Skin epidermis (tissue), 12 donors: ENCODE measurements around the gene ECEL1.
"Not testable (repeated sequence)": the region's sequence is repeated elsewhere in the genome, so short reads cannot be mapped to it uniquely, and the experiment has no call there.

Source experiments
- H3K27ac ChIP-seq, 21 experiments: fragments of 200-600 bp; sonication (generic) in 11 of 21; one replicate each; pipeline ENCODE4 v1.5.0; 2020; ENCODE audit warnings: mild to moderate bottlenecking in 3 of 21, inconsistent platforms in 2 of 21, moderate library complexity in 2 of 21
- H3K4me3 ChIP-seq, 7 experiments: fragments of 200-600 bp; sonication (generic) in 2 of 7; one replicate each; pipeline ENCODE4 v1.5.0; 2020; ENCODE audit warnings: inconsistent platforms in 2 of 7, mild to moderate bottlenecking in 2 of 7, moderate library complexity in 1 of 7

Gene ECEL1

DNA sequence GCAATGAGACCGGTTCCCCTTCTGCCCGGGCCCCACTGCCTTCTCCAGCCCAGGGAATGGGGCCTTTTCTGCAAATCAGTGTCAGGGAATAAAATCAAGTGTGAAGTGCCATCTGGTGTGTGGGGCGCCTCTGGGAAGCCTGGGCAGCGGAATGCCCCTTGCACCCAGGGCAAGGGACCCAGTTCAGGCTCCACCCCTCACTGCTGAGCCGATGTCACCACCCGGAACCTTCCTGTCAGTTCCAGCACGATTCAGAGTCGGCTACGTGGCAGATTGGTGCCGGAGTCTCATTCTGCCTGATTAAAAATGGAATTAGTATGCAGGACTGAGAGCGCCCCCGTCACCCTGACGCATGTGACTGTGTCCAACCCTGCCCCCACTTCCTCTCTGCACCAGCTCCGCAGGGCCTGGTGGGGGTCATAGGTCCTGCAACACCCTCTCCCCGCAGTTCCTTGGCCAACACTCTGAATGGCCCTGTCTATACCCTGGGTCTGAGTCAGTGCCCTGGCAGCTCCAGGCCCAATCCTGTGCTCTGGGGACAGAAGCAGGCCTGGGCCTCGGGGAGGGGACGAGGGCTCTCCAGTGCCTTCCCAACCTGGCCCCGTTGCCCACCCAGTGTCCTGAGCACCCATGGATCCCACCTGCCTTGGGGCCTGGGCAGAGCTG is 39.9 kb downstream of the ECEL1 start:
- H3K4me3 ChIP-seq = no peak overlapping the region
- no peak overlapping the region for H3K27ac ChIP-seq

DNA sequence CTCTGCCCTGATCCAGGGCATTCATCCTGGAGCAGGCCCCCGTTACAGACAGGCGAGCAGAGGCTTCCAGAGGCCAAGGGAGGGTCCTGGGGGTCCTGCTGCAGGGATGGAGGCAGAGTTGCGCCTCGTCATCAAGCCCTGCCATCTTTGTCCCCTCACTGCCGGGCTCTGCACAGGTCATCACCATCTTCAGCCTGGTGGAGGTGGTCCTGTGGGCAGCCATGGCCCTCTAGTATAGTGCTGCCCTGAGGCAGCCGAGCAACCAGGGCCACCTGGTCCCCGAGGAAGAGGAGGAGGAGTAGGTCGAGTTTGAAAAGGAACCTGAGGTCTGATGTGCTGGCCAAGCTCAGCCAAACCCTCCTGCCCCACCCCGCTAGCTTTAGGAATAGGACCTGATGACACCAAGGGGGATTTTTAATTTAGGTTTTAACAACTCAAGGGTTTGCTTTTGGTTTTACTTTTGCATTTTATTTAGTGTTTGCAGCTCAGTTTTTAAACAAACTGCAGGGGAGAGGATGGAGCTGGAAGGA is 40.5 kb downstream of the ECEL1 start:
- H3K27ac ChIP-seq = no peak overlapping the region

DNA sequence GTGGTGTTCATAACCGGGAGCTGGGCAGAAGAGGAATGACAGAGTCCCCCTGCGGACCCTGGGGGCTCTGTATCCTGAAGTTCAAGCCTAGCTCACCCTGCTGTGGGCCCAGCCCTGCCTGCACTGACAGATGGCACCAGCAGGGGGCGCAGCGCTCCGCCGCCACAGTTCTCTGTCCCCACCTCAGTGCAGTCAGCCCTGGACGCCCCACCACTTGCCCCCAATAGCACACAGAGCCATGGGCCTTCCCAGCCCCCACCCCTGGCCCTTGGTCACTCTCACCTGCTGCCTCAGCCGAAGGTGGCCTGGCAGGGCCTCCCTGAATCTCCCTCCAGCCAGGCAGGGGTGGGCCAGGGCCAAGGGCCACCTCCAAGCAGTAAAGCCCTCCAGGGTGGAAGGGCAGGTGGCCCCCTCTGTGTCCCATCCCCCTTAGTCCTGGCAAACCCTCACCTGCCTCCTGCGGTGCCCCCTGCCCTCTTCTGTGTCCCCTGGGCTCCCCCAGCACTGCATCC is 41.3 kb downstream of the ECEL1 start:
- H3K27ac ChIP-seq = not testable (repeated sequence)

More for the DNA sequence above, 40.5 kb downstream of the ECEL1 start:
- no peak overlapping the region for H3K4me3 ChIP-seq

DNA sequence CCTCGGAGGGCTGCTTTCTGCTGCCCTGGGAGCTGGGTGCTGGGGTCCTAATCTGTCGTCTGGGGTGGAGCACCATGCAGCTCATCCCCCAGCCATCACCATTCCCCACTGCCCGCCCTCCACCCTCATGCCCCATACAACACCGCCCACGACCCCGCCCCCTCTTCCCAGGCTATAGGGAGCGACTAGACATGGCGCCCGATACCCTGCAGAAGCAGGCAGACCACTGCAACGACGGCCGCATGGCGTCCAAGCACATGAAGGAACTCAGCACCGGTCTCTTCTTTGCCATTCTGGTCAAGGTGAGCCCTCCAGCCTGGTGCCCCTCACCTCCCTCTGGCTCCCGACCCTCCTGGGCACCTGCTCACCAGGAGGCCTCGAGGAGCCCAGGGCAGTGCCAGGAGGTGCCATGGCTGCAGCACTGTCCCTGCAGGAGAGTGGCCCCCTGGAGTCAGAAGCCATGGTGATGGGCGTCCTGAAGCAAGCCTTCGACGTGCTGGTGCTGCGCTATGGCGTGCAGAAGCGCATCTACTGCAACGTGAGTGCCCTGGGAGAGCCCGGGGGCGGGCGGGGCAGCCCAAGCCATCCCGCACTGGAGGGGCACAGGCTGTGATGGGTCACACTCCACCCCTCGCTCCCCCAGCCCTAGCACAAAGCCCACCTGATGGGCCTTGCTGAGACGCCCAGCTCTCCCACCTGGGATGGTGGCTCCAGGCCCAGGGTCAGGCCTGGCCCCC is 42.3 kb downstream of the ECEL1 start:
- not testable (repeated sequence) for H3K27ac ChIP-seq, H3K4me3 ChIP-seq

More for the DNA sequence above, 41.3 kb downstream of the ECEL1 start:
- not testable (repeated sequence) for H3K4me3 ChIP-seq

DNA sequence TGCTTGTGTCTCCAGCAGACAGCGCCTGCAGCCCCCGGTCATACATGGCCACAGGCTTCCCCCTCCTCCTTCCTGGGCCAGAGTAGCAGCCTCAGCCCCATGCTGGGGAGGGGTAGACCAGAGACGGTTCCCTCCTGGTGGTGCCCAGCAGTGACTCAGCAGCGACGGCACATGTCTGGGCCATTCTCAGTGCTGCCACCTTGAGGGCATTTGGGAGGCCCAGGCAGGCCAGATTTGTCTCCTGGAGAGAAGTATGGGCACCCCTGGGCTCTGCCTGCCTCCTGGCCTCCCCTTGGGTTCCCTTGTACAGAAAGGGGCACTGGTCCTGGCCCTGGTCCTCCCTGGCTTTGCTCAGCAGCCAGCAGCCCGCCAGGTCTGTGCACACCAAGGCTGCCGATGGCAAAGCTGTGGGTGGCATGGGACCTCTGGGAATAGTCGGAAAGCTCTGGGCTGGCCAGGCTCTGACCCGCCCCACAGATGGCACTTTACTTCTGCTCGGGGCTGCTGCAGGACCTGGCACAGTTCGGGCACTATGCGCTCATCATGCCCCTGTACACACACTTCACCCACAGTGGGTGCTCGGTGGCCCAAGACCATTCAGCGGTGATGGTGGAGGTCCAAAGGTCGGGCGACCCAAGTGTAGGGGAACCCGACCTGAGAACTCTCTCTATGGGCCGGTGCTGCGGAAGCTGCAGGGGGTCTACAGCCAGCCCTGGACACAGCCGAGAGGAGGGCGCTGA is 43.1 kb downstream of the ECEL1 start:
- H3K4me3 ChIP-seq = no peak overlapping the region
- H3K27ac ChIP-seq = no peak overlapping the region

DNA sequence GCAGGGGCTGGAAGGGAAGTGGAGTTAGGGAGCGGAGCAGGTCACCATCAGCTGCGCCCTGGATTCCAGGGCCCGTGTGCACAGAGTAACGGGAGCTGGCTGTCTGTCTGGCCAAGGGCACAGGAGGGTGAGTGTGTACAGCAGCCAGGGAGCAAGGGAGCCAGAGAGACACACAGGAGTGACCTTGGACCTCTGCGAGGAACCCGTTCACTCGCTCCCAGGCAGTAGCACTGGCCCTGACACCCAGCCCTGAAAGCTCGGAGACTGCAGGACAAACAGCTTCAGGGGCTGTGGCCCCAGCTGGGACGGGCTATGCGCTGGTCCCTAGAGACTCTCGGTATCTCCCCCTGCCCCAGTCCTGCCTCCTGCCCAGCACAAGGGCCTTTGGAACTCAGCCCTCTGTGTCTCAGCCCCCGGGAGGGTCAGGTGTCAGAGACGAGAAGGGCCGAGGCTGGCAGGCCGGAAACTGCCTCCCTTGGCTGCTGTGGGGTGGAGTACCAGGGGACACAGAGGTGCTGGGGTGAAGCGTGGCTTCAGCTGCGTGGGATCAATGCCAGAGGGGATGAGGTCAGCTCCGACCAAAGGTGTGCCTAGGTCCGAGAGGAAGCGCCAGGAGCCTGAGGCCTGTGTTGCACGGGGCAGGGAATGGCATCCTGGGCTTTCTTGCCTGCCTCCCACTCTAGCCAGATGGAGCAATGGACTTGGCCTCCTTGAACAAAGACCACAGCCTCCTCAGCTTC is 43.8 kb downstream of the ECEL1 start:
- not testable (repeated sequence) for H3K4me3 ChIP-seq, H3K27ac ChIP-seq

DNA sequence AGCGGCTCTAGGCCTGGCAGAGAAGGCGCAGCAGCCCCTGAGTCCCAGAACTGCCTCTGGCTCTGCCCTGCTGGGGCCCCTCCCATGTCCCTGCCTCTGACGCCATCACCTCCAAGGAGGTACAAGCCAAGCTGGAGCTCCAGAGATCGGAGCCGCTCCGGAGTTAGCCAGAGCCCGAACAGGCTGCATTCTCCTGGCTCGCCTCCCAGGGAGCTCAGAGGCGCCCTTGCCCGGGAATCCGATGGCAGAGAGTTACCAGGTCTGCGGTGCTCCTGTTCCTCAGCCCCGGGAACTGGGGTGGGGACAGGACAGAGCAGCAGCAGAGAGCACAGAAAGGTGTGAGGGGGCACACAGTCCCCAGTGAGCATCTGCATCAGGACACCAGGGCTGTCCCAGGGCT is 44.6 kb downstream of the ECEL1 start:
- H3K4me3 ChIP-seq, H3K27ac ChIP-seq: not testable (repeated sequence)

DNA sequence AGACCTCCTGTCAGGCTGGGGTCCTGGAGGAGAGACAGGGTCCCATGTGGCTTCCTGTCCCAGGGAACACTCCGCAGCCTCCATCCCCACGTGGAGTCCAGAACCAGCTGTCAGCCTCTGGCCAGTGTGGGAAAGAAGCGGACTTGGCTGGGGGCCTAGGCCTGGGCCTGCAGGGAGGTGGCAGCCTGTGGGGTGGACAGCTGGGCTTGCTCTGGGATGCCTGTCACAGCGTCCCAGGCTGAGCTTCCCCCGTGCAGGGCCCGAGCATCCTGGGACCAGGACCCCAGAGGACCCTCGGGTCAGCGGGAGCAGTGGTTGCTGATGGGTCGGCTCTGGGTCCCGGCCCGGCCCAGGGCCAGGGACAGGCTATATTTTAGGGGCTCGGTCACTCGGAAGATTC is 45.2 kb downstream of the ECEL1 start:
- not testable (repeated sequence) for H3K27ac ChIP-seq, H3K4me3 ChIP-seq

DNA sequence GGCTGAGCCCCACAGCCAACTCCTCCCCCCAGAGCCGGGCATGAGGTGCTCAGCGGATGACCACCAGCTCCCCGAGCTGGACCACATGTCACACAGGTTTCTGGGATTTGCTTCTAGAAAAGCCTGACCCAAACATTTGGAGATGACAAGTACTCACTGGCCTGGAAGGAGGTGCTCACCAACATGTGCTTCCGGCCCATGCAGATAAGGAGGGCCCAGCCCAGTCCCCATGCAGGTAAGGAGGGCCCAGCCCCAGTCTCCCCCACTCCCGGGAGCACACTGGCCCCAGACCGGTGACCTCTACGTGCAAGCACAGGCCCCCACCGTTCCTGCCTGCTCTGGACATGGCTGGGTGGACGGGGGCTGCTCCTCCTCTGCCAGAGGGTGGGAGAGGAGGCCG is 45.7 kb downstream of the ECEL1 start:
- not testable (repeated sequence) for H3K4me3 ChIP-seq, H3K27ac ChIP-seq

DNA sequence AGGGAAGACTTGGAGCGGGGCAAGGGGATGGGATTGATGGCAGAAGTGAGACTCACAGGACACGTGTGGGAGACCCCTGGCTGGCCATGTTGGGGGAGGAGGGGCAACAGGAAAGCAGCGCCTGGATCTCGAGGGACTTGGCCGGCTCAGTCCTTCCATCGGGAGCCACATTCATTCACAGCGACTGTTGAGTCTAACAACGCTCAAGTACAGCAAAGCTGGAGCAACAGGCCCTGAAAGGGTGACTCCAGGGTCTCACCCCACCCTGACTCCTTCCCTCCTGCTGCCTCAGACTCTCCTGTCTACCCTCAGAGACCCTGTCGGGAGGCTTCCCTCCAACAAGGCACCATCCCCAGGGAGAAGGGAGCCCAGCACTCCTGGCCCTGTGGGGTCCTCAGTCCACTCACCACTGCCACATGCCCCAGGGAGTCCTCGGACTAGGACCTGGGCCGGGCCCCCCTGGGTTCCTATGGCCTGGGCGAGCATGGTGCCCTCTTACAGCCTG is 46.4 kb downstream of the ECEL1 start:
- Histone ChIP-seq H3K27ac (no peak overlapping the region), H3K4me3 (no peak overlapping the region)

DNA sequence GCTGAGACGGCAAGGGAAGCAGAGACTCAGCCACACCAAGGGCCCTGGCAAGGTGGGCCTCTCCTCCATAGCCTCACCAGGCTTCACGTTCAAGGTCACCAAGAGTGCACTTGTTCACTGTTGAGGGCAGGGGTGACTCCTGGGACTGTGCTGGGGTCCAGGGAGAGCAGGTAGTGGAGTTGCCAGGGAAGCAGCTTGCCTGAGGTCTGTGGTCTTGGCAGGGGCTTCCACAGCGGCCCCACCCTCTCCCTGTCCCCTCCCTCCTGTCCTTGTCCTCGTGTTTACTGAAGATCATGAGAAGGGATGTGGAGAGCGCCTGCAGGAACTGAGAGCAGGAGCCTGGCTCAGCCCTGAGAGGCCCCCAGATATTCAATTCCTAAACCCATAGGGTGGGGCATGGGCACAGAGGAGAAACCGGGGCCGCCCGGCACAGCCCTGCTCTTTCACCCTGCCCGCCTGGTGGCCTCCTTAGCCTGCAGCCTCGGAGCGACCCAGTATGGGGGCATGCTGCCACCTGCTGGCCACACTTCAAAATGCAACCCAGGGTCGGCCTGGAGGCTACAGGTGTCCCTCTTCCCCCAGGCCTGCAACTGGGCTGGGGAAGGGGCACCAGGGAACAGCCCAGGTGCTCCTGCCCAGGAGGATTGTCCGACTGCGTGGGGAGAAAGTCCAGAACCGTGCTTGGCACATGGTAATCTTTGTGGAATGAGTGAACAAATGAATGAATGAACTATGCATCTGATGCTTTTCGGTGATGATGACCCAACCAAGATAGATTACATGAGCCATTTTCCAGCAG is 47.2 kb downstream of the ECEL1 start:
- H3K27ac ChIP-seq, H3K4me3 ChIP-seq: not testable (repeated sequence)

DNA sequence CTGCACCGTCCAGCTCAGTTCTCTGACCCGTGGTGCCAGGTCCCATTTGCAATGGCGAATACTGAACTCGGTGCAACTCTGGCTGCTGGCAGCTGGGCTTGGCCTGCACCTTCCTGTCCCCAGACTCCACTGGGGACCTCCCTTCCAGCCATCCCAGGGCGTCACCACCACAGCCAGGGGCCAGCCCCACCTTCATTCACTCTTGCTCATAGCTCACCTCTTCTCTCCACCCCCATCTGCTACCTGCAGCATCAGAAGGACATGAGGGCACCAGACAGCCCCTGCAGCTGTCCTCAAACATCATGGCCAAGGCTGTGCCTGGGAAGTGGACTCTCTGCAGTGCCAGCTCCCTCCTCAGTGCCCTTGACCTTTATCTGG is 47.9 kb downstream of the ECEL1 start:
- H3K27ac ChIP-seq = no peak overlapping the region
- no peak overlapping the region for H3K4me3 ChIP-seq

DNA sequence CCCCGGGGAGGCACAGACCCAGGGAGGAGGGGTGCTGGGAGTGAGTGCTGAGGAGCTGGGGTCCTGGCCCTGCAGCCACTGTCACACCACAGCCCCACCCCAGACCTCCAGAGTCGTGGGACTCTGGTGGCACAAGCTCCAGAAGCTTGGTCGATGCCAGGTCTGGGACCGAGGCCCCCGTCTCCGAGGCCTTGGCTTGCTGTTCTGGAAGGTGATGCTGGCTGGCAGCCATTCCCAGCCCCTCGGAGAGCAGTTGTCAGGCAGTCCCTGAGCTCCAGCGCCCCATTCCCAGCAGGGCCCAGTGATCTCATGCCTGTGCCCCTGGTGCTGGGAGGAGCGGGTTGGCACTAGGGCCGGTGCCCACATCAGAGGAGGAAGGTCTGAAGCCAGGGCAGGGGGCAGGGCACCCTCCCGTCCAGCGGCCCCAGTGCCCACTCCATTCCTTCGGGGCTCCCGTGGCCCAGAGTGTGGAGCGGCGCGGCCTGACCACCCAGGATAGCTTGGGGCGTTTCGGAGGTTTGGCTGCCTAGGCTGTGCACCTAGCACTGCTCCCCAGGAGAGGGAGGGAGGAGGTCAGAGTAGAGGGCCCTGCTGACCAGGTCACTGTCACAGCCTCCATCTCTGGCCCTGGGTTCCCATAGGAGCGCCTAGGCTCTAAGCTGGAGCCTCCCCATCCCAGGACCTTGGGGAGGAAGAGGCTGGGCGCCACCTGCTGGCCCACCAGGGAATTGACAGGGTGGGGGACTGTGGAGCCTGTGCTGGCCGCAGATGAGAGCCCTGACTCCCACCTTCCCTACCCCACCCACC is 48.5 kb downstream of the ECEL1 start:
- no peak overlapping the region for H3K4me3 ChIP-seq

DNA sequence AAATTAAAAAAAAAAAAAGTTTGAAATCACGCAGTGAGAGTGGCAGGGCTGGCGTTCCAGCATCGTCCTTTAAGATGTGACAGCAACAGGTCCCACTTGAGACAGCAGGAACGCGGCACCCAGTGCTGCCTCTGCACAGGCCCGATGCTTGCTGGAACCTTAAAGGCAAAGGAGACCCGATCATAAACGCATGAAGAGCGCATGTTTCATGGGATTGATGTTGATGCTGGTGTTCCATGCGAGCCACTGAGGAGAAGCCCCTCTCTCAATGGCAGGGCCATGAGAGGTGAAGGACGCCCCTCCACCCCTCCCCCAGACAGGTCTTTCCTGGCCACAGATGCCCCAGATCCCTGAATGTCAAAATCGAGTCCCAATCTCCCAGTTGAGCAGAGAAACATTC is 49.5 kb downstream of the ECEL1 start:
- Histone ChIP-seq H3K4me3 (no peak overlapping the region), H3K27ac (no peak overlapping the region)

More for the DNA sequence above, 48.5 kb downstream of the ECEL1 start:
- no peak overlapping the region for H3K27ac ChIP-seq

DNA sequence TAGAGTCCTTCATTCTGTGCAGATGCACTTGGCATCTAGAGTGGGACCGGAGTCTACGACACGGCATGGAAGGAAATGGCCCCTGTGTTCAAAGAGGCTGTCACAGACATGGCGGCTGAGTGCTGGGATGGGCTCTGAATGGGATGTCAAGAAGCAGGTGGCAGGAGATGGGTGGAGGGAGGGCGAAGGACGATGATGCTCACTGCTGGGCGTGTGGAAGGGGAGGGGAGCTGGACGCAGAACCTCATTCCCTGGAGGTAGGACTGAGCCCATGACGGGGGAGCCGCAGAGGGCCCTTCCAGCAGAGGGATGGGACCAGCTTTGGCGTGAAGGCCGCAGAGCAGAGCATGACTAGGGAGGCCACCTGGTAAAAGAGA is 50.5 kb downstream of the ECEL1 start:
- H3K4me3 ChIP-seq = no peak overlapping the region

DNA sequence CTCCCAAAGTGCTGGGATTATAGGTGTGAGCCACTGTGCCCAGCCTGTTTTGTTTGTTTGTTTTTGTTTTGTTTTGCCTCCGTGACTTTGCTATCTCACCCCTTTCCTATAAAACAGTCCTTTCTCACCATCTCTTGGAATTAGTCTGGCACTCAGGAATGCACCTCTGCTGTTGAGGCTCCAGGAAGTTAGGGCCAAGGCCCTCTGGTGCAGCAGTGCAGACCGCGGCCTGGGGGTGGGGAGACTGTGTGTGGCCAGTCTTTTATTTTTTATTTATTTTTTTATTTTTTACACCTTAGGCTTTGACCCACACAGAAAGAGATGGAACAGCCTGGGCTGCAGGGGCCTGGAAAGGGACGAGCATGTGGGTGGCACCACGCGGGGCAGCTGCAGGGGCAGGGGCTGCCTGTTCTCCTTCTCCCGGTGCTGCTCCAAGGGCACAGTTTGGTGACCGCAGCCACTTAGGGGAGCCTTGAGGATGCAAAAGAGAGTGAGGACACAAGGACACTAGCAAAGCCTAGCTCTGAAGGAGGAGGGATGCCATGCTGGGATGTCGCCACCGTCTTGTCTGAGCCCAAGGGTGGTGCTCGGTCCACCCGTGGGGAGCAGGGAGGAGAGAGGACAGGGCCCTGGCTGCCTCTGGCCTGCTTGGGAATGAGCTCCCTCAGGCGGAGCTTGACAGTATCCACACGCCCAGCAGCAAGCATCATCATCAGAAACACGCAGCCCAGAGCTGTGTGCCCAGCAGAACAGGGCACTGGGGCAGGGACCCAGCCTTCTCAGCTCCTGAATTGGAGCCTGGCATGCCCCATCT is 51.0 kb downstream of the ECEL1 start:
- no peak overlapping the region for H3K4me3 ChIP-seq
- no peak overlapping the region for H3K27ac ChIP-seq

More for the DNA sequence above, 50.5 kb downstream of the ECEL1 start:
- no peak overlapping the region for H3K27ac ChIP-seq

DNA sequence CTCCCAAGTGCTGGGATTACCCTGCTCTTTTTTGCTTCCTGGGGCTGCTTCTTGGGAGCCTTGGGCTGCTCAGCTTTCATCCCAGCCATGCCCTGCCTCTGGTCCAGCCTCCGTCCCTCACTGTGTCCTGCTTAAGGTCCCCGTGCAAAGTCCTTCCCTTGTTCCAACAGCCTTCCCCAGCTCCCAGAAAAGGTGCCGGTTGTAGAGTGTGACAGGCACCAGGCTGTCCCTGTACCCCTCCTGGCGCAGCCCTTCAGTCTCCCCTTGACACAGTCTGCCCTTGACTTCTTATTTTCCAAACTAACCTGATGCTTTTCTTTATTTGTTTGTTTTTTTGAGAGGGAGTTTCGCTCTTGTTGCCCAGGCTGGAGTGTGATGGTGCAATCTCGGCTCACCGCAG is 51.8 kb downstream of the ECEL1 start:
- Histone ChIP-seq H3K27ac (no peak overlapping the region), H3K4me3 (no peak overlapping the region)
